Neural cell (in vitro differentiated cells): Measurements from ENCODE around the gene CD47.

ENCODE experiments used
- EZH2 ChIP-seq: fragments of 200-600, 300-800 bp; shearing (Covaris generic), sonication (generic); IDR thresholded peaks from 2 replicates; pipeline ENCODE4 v1.6.1; 2014; ENCODE audit warnings: antibody characterized with exemption, low read length, borderline replicate concordance, mild to moderate bottlenecking; ENCODE audit not compliant: insufficient read depth, poor library complexity, severe bottlenecking
- TF ChIP-seq, protein P1 (sequence below): fragments of 450-650 bp; IDR thresholded peaks from 2 replicates; pipeline ENCODE4 v1.5.1; 2014; ENCODE audit warnings: antibody characterized with exemption, mild to moderate bottlenecking, moderate library complexity; ENCODE audit not compliant: poor library complexity, severe bottlenecking

GRCh38 chr3:108091498-108092250 is 843 bp upstream of the CD47 start:
- TF ChIP-seq, protein P1, sequence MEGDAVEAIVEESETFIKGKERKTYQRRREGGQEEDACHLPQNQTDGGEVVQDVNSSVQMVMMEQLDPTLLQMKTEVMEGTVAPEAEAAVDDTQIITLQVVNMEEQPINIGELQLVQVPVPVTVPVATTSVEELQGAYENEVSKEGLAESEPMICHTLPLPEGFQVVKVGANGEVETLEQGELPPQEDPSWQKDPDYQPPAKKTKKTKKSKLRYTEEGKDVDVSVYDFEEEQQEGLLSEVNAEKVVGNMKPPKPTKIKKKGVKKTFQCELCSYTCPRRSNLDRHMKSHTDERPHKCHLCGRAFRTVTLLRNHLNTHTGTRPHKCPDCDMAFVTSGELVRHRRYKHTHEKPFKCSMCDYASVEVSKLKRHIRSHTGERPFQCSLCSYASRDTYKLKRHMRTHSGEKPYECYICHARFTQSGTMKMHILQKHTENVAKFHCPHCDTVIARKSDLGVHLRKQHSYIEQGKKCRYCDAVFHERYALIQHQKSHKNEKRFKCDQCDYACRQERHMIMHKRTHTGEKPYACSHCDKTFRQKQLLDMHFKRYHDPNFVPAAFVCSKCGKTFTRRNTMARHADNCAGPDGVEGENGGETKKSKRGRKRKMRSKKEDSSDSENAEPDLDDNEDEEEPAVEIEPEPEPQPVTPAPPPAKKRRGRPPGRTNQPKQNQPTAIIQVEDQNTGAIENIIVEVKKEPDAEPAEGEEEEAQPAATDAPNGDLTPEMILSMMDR: no peak
- no peak for TF ChIP-seq EZH2
